ENCODE measurements around the gene IPO11.

DNA sequence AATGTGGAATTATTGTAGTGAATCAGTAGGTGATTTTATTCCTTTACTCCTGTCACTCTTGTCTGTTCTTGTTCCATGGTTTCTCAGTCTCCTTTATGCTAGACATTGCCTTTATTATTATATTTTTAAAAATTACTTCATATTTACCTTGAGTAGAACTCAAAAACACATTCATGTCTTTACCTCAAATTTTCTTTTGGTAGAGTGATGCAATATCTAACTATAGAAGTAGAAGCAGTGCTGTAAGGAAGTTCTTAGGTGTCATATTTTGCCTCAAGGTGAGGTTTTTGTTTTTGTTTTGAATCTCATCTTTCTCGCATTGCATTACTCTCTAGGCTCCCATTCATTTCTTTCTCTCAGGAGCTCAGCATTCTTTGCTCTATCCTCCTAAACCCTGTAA is 12.2 kb downstream of the IPO11 start:
- TF ChIP-seq, protein P1, sequence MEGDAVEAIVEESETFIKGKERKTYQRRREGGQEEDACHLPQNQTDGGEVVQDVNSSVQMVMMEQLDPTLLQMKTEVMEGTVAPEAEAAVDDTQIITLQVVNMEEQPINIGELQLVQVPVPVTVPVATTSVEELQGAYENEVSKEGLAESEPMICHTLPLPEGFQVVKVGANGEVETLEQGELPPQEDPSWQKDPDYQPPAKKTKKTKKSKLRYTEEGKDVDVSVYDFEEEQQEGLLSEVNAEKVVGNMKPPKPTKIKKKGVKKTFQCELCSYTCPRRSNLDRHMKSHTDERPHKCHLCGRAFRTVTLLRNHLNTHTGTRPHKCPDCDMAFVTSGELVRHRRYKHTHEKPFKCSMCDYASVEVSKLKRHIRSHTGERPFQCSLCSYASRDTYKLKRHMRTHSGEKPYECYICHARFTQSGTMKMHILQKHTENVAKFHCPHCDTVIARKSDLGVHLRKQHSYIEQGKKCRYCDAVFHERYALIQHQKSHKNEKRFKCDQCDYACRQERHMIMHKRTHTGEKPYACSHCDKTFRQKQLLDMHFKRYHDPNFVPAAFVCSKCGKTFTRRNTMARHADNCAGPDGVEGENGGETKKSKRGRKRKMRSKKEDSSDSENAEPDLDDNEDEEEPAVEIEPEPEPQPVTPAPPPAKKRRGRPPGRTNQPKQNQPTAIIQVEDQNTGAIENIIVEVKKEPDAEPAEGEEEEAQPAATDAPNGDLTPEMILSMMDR (IDR thresholded peaks at IDR 0.05): no peak
- no peak for TF ChIP-seq EZH2 (IDR thresholded peaks at IDR 0.05)
